Activated effector memory CD4-positive, alpha-beta T cell treated with Interleukin-2 at 50 U/mL for 16 hours (primary cell): ENCODE data around the gene ZNF624.
"Not testable (repeated sequence)": the region's sequence is repeated elsewhere in the genome, so short reads cannot be mapped to it uniquely, and the experiment has no call there.

ENCODE experiments used
- DNase-seq: peaks from one replicate; pipeline ENCODE4 v3.0.0-alpha.2; 2020

ZNF624 gene

DNA sequence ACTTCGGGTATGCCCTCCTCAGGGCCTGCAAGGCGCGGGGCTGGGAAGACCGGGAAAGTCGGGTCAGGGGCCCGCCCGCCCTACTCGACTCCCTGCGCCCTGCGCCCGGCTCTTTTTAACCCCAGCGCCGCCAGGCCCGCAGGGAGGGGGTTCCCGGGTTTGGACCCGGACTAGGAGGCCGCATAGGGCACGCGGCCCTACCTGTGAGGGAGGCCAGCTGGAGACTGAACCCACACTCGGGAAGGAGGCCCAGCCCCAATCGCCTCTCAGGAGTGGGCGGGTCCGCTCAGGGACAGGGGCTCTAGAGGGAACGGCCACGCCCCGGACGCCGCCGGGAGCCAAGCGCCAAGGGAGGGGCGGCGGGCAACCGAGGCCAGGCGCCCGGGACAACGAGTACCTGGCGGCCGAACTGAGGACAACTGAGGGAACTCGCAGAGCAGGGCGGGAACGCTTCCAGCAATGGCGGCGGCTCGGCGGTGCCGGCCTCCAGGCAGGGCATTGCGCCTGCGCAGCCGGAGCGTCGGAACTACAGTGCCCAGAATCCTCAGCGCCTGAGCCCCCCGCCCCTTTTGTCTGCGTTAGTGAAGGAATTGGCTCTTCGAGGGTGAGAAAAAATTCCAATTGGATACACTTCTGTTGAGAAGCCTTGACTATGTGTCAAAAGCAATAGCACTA lies at the start of gene ZNF624:
Gene ZNF624 (minus strand): TSS at position 484 of the 675 bp plus-strand sequence.
- peak; percentile 78 for DNase-seq

DNA sequence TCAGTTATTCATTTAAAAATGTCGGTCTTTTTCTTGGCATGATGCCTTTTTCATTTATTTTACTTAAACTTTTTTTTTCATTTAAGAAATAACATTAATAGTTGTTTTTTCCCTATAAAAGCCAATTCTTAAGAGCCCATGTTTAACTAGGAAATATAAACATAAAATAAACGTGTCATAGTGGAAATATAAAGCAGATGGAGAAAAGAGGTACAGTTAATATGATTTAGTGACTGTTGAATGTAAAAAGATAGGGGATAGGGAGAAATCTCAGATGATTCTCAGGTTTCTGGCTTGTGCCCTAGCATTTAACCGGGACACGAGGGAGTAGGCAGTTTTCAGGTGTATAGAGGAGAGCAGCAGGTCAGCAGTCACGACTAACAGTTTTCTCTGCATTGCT lies 44.0 kb upstream of the ZNF624 start:
- DNase-seq: not testable (repeated sequence)

DNA sequence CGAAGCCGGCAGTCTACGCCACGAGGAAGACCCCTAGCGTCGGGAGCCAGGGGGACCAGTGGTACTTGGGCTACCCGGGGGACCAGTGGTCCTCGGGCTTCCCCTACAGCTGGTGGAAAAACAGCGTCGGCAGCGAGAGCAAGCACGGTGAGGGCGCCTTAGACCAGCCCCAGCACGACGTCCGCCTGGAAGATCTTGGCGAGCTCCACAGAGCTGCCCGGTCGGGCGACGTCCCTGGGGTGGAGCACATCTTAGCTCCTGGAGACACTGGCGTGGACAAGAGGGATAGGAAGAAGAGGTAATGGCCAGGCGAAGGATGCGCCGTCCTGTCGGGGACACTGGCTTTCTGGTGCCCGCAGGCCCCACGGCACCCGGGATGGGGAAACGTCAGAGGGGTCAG lies 36.8 kb upstream of the ZNF624 start:
- not testable (repeated sequence) for DNase-seq

DNA sequence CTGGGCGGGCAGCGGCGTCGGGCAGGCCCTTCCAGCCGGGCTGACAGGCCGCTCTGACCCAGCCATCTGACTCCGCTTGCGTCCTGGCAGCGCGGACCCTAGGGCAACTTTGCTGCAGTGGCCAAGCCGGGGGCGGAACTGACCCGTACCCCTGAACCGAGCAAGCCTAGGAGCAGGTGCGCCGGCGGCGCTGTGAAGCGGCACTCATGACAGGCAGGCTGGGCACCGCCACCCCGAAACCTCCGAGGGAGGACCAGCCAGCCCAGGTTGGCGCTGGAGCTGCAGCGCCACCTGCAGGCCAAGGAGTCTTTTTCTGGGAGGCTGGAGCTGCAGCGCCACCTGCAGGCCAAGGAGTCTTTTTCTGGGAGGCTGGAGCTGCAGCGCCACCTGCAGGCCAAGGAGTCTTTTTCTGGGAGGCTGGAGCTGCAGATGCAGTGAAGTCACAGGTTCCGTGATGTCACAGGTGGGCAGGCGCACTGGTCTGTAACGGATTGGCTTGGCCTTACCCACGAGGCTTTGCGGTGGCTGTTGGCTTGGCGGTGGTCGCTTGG lies 36.2 kb upstream of the ZNF624 start, which contains the start of gene CCDC144A:
Gene CCDC144A (plus strand): TSS at position 511 of the 551 bp plus-strand sequence. CDS start 160 bp downstream, outside the sequence.
- peak; percentile 54 for DNase-seq

- DNase-seq: not testable (repeated sequence)
These were observed 33.5 kb upstream of the ZNF624 start for GRCh38 chr17:16687151-16687550.

GRCh38 chr17:16686019-16686418 lies 32.4 kb upstream of the ZNF624 start:
- not testable (repeated sequence) for DNase-seq

GRCh38 chr17:16683290-16684138 lies 29.9 kb upstream of the ZNF624 start:
- DNase-seq: not testable (repeated sequence)

DNA sequence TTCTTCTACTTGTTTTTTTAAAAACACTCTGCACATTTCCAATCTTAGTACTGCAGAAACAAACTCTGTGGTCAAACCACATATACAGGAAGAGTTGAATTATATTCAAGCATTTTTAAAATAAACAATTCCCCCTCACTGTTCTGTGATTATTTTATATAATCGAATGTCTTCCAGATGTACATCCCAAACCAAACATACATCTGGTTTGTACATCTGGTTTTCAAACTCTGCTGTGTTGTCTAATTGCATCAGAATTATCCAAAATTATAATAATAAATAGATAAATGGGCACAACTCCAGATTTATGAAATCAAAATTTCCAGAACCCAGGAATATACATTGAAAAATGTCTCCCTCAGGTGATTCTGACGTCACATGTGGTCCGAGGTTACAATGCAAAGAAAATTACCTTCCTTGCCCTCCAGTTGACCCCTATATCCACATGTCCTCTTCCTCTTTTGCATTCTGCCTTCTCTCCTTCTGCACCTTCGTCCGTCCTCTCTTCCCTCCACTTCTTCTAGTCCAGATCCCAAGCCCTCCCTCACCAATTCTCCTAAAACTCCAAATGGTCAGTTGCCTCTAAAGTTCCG lies 23.1 kb upstream of the ZNF624 start:
- no peak for DNase-seq

DNA sequence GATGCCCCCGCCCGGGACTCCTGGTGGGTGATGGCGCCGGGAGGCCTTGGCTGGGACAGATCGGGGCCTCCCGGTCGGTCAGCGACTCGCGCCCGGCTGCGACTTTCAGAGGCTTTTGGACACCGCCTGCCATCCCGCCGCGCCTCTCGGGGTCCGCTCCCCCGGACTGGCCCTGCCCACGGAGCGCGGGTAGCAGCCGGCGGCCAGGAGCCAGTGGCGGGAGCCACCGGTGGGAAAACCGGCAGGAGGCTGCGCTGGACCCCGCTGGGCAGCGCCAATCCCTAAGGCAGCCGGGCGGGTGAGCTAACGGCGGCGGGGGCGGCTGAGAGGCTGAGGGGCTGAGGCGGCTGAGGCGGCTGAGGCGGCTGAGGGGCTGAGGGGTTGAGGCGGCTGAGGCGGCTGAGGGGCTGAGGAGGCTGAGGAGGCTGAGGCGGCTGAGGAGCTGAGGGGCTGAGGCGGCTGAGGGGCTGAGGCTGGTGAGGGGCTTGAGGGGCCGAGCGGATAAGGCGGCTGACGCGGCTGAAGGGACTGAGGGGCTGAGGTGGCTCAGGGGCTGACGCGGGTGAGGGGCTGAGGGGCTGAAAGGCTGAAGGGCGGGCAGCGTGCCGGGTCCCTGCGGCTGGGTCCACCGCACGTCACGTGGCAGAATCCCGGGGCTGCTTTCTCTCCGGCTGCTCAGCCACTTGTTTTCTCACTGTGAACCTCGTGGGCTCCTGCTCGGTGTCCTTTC lies 13.4 kb upstream of the ZNF624 start:
- not testable (repeated sequence) for DNase-seq

DNA sequence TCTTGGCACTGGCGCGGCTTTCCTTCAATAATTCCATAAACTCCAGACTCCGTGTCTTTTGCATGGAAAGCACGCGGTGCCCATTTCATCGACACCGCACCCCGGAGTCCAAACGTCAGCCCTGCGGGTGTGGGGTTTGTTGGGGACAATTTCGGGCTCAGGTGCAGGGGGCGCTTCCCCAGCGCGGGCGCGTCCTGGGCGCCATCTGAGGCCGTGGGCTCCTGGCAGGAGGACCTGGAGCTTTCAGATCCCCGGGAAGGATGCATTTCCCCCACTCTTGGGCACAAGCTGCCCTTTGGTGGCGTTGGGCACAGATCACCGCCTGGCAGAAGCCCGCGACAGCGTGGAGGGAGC lies 12.9 kb upstream of the ZNF624 start:
- not testable (repeated sequence) for DNase-seq

DNA sequence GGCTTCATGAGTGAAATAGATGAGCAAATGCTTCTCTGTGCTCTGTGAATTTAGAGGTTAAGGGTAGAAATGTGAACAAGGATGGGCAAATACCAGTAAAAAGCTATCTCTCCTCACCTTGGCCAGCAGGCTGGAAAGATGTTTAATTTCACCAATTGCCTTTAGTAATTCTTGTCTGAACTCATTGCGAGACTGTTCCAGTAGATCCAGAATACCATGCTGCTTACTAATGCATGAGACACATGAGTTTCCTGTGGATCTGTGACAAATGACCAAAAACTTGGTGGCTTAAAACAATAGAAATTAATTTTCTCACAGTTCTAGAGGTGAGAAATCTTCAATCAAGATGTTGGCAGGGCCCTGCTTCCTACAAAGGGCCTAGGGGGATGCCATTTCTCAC lies 9.3 kb upstream of the ZNF624 start:
- no peak for DNase-seq

GRCh38 chr17:16661217-16661616 lies 7.6 kb upstream of the ZNF624 start:
- no peak for DNase-seq

- DNase-seq: no peak
These were observed 743 bp downstream of the ZNF624 start for GRCh38 chr17:16652847-16653366.

DNA sequence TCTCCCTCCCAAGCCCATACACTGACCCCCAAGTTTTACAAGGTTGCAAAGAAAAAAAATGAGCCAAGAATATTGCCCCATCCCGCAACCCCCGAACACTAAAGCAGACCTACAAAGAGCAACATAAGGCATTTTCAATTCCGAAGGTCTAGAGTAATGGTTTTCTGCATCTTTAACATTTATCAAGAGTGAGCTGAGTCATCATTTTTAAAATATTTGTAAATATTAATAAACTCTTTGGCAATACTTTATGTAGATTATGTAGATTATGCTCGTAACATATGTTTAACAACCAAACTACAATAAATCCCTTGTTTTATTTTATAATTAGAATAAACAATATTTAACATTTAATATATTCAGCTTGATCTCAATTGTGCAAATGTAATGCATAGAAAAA lies 1.4 kb downstream of the ZNF624 start:
- no peak for DNase-seq

- no peak for DNase-seq
These were observed 4.1 kb downstream of the ZNF624 start for GRCh38 chr17:16649585-16649984.

DNA sequence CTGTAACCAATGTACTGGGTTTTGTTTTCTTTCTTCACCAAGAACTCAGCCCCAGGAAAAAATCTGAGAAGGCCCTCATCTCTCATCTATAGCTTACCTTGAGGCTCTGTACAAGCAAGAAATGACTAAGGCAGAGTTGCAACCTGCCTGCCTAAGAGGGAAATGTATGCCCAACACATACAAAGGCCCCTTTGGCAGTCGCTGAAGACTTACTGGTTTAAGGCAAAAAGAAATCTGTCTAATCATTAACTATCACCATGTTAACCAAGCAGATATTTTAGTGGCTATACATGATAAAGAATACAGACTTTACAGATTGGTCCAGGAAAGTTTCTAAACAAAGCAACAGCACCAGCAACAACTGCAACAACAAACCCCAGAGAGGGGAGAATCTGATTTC lies 14.2 kb downstream of the ZNF624 start:
- no peak for DNase-seq

DNA sequence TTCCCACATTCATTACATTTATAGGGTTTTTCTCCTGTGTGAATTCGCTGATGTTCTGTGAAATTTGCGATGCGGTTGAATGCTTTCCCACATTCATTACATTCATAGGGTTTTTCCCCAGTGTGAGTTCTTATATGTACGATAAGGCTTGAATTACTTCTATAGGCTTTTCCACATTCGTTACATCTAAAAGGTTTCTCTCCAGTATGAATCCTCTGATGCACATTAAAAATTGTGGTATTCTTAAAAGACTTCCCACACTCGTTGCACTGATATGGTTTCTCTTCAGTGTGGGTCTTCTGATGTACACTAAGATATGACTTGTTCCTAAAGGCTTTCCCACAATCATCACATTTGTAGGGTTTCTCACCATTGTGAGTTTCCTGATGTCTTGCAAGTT lies 30.4 kb downstream of the ZNF624 start:
- DNase-seq: no peak

DNA sequence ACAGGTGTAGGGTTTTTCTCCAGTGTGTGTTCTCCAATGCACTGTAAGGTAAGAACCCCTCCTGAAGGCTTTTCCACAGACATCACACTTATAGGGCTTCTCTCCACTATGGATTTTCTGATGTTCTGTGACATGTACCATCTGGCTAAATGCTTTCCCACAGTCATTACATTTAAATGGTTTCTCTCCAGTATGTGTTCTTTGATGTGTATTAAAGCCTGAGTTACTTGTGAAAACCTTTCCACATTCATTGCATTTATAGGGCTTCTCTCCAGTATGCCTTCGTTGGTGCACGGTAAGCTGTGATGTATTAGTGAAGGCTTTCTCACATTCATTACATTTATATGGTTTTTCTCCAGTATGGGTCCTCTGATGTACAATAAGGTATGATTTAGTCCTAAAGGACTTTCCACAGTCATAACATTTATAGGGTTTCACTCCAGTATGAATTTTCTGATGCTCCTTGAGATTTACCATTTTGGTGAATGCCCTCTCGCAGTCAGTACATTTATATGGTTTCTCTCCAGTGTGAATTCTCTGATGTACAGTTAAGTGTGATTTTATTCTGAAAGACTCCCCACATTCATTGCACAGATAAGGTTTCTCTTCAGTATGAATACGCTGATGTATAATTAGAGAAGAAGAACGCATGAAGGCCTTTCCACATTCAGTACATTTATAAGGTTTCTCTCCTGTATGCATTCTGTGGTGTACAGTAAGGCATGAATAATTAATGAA lies 30.9 kb downstream of the ZNF624 start:
- no peak for DNase-seq

DNA sequence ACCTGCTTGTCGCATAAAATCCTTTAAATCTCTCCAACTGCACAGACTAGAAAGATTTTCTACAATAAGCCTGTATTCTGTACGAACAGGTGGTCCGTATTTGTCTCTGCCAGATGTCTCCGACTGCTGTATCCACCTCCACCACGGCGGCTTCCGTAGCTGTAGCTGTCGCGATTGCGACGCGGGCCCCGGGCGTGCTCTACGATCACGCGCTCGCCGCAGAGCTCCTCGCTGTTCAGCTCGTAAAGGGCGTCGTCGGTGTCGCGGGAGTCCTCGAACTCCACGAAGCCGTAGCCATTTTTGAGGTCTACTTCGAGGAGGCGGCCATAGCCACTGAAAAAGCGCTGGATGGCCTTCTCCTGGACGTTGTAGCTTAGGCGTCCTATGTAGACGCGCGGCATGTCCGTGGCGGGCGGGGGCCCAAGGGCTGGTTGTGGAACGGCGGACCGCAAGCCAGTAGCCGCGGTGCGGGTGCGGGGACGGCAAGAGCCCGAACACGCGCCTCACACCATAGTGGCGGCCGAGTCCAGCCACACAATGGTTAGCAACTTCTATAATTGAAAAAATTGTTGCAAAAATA lies 36.1 kb downstream of the ZNF624 start:
- DNase-seq: no peak

- no peak for DNase-seq
These were observed 54.1 kb downstream of the ZNF624 start for GRCh38 chr17:16599537-16599936.

- no peak for DNase-seq
These were observed 60.1 kb downstream of the ZNF624 start for GRCh38 chr17:16593356-16594102.
